Measurements from ENCODE around the gene CAMTA1. TPM values are rescaled to one million over a fixed set of nuclear protein-coding genes. Genes with fewer than 3 reads are reported as not detected.

CAMTA1 gene
- total and polyA plus RNA-seq, 4 donors, result 18.0 to 93.5 (median 35.8) TPM

- Histone ChIP-seq H3K9ac (ENCODE audit: low read depth in 1 of 2, low read length in 2 of 2) (no peak overlapping the region), H3K27me3 (ENCODE audit: control insufficient read depth in 4 of 4, insufficient read depth in 4 of 4, low read length in 3 of 4) (no peaks in the 10 kb centered on the region), H3K36me3 (ENCODE audit: control insufficient read depth in 4 of 4, insufficient read depth in 3 of 4, low read depth in 1 of 4, low read length in 3 of 4) (no peaks in the 10 kb centered on the region), H3K4me1 (ENCODE audit: control insufficient read depth in 4 of 4, insufficient read depth in 4 of 4, low read length in 3 of 4) (no peaks in the 10 kb centered on the region), H3K4me3 (ENCODE audit: low read depth in 1 of 3, low read length in 3 of 3) (no peak overlapping the region), H3K27ac (ENCODE audit: low read depth in 1 of 2, low read length in 2 of 2) (no peak overlapping the region), H3K9me3 (ENCODE audit: control insufficient read depth in 4 of 4, low read length in 3 of 4) (no peaks in the 10 kb centered on the region)
- TF ChIP-seq ZBTB33 (IDR thresholded peaks at IDR 0.05) (no peak), CTCF (IDR thresholded peaks at IDR 0.05; ENCODE audit: low read depth, low read length, missing input control) (no peak), HNF4G (IDR thresholded peaks at IDR 0.05) (no peak), RXRA (IDR thresholded peaks at IDR 0.05) (no peak)
- WGBS, result 83% methylated on average over 16 of the region's 16 CpGs
- no peak for DNase-seq (ENCODE audit: low spot score)
Observed at GRCh38 chr1:7441143-7441841, 656.0 kb downstream of the CAMTA1 start.

- WGBS, result 90% methylated on average over 9 of the region's 9 CpGs
- DNase-seq (ENCODE audit: low spot score), result no peak
- H3K9me3 ChIP-seq (ENCODE audit: control insufficient read depth in 4 of 4, low read length in 3 of 4), result no peaks in the 10 kb centered on the region
- H3K4me1 ChIP-seq (ENCODE audit: control insufficient read depth in 4 of 4, insufficient read depth in 4 of 4, low read length in 3 of 4), result no peaks in the 10 kb centered on the region
- no peak overlapping the region for H3K27ac ChIP-seq (ENCODE audit: low read depth in 1 of 2, low read length in 2 of 2)
- no peak overlapping the region for H3K9ac ChIP-seq (ENCODE audit: low read depth in 1 of 2, low read length in 2 of 2)
- H3K27me3 ChIP-seq (ENCODE audit: control insufficient read depth in 4 of 4, insufficient read depth in 4 of 4, low read length in 3 of 4), result no peaks in the 10 kb centered on the region
- no peak overlapping the region for H3K4me3 ChIP-seq (ENCODE audit: low read depth in 1 of 3, low read length in 3 of 3)
- TF ChIP-seq YY1 (IDR thresholded peaks at IDR 0.05) (no peak), FOXA2 (IDR thresholded peaks at IDR 0.05) (no peak), MAX (IDR thresholded peaks at IDR 0.05) (no peak), CTCF (IDR thresholded peaks at IDR 0.05; ENCODE audit: low read depth, low read length, missing input control) (no peak), ATF3 (IDR thresholded peaks at IDR 0.05) (no peak), HNF4A (conservative IDR thresholded peaks at IDR 0.05) (no peak), EGR1 (IDR thresholded peaks at IDR 0.05; ENCODE audit: low read depth in 2 of 2) (no peak), HNF4G (IDR thresholded peaks at IDR 0.05) (no peak), FOXA1 (IDR thresholded peaks at IDR 0.05) (no peak), TAF1 (conservative IDR thresholded peaks at IDR 0.05) (no peak), JUND (IDR thresholded peaks at IDR 0.05) (no peak), NR2F2 (IDR thresholded peaks at IDR 0.05) (no peak), RXRA (IDR thresholded peaks at IDR 0.05) (no peak), REST (IDR thresholded peaks at IDR 0.05) (no peak), GABPA (IDR thresholded peaks at IDR 0.05 in 1 of 2, conservative IDR thresholded peaks at IDR 0.05 in 1 of 2) (no peak)
- H3K36me3 ChIP-seq (ENCODE audit: control insufficient read depth in 4 of 4, insufficient read depth in 3 of 4, low read depth in 1 of 4, low read length in 3 of 4), result no peaks in the 10 kb centered on the region
Observed at GRCh38 chr1:7442036-7442435, 656.8 kb downstream of the CAMTA1 start.

All from liver (tissue), 9 donors.